HepG2 (cell line): ENCODE measurements around the gene CXCR5. TPM values are rescaled to one million over a fixed set of nuclear protein-coding genes. Genes with fewer than 3 reads are reported as not detected.

Experiments
- CHD2 ChIP-seq: IDR thresholded peaks from 2 replicates; pipeline ENCODE4 v1.6.1; 2011; ENCODE audit warnings: low read depth, low read length, improper control_type of control experiment
- HDAC1 ChIP-seq: sonication (generic); formaldehyde crosslinking; IDR thresholded peaks from 2 replicates; pipeline ENCODE4 v1.5.1; 2020; ENCODE audit warnings: mild to moderate bottlenecking, missing genetic modification reagents
- MEIS2 ChIP-seq: sonication (generic); formaldehyde crosslinking; IDR thresholded peaks from 2 replicates; pipeline ENCODE4 v1.9.0; 2021; ENCODE audit warnings: mild to moderate bottlenecking, missing genetic modification reagents
- PCBP1 ChIP-seq: fragments of 200-400 bp; formaldehyde crosslinking; IDR thresholded peaks from 2 replicates; pipeline ENCODE4 v1.6.1; 2017; ENCODE audit warnings: mild to moderate bottlenecking, low read depth, low read length, borderline replicate concordance
- PHB2 ChIP-seq: fragments of 450-650 bp; IDR thresholded peaks from 2 replicates; pipeline ENCODE4 v1.6.1; 2018; ENCODE audit not compliant: partially characterized antibody
- TEAD3 ChIP-seq: optimal IDR thresholded peaks from 2 replicates; pipeline ENCODE3; 2016; ENCODE audit warnings: borderline replicate concordance
- ZFP36 ChIP-seq: fragments of 150-350 bp; IDR thresholded peaks from 2 replicates; pipeline ENCODE4 v1.6.1; 2018; ENCODE audit warnings: borderline replicate concordance, low read length, low read depth; ENCODE audit not compliant: partially characterized antibody
- ZNF781 ChIP-seq: sonication (generic); formaldehyde crosslinking; IDR thresholded peaks from 2 replicates; pipeline ENCODE4 v1.5.1; 2020; ENCODE audit warnings: borderline replicate concordance, mild to moderate bottlenecking, missing genetic modification reagents; ENCODE audit errors: not compliant biosample characterization
- polyA plus RNA-seq, 8 experiments: library from polyadenylated mRNA; depleted of rRNA in 3 of 8; stranded (reverse) in 7 of 8; unstranded in 1 of 8; fragments of >200 nt; fragmentation: Illumina TruSeq in 4 of 8; extraction: Trizol in 4 of 8; gene quantifications; 2 replicates each; pipeline versions ENCODE4 v1.2.1 to v1.2.3, GENCODE V29; 2011 to 2016; ENCODE audit warnings: low read depth in 4 of 8, missing spikeins in 1 of 8, mixed read lengths in 1 of 8; ENCODE audit not compliant: insufficient read depth in 1 of 8
- total RNA-seq, 5 experiments: library from RNA; depleted of rRNA; stranded (reverse); fragments of >200 nt; fragmentation: Illumina TruSeq; extraction: Trizol; gene quantifications; 2 replicates each; pipeline ENCODE4 v1.2.3, GENCODE V29; 2016; ENCODE audit warnings: low read depth in 1 of 5
- TF ChIP-seq, protein P1 (sequence below): sonication (generic); formaldehyde crosslinking; conservative IDR thresholded peaks from 2 replicates; pipeline ENCODE4 v1.5.0; 2020; ENCODE audit warnings: missing genetic modification reagents
- TF ChIP-seq, protein P2 (sequence below): sonication (generic); formaldehyde crosslinking; IDR thresholded peaks from 2 replicates; pipeline ENCODE4 v1.4.0; 2020; ENCODE audit warnings: missing genetic modification reagents
- TF ChIP-seq, protein P3 (sequence below): sonication (generic); formaldehyde crosslinking; IDR thresholded peaks from 2 replicates; pipeline ENCODE4 v1.4.0; 2020; ENCODE audit warnings: missing genetic modification reagents
- TF ChIP-seq, protein P4 (sequence below): sonication (generic); formaldehyde crosslinking; IDR thresholded peaks from 2 replicates; pipeline ENCODE4 v1.5.0; 2020; ENCODE audit warnings: mild to moderate bottlenecking, missing genetic modification reagents

Gene CXCR5
- total and polyA plus RNA-seq, 2 of the 13 experiments (the other 11 are each of a cell fraction or from before 2014, with no cell fraction given) = not detected

DNA sequence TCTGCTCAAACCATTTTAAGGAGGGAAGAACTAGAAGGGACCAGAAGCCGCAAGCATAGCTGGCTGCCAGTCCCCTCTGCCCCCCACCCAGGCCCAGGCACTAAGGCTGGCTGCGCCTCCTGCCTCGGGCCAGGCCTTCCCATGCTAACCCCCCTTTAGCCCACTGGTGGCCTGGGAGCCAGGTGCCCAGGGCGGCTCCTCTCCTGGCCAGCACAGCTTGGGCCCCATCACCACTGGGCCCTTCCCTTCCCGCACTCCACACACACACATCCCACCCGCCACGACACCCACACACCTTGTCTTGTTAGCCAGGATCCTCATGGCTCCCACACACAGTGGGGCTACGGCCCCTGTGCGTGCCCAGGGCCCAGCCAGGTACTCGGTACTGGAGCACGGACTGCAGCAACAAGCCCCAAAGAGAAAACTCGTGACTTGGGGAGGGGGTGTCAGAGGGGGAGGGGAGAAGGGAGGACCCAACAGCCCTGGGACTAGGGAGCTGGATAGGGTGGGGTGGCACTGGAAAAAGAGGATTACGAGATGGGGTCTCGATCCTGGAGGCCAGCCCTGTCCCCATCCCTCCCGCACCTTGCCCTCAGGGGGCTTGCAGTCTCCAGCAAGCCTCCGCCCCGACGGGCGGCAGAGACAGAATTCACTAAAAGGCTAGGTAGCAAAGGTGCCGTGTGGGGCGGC is 26.1 kb downstream of the CXCR5 start (continued):
- TF ChIP-seq, protein P1, sequence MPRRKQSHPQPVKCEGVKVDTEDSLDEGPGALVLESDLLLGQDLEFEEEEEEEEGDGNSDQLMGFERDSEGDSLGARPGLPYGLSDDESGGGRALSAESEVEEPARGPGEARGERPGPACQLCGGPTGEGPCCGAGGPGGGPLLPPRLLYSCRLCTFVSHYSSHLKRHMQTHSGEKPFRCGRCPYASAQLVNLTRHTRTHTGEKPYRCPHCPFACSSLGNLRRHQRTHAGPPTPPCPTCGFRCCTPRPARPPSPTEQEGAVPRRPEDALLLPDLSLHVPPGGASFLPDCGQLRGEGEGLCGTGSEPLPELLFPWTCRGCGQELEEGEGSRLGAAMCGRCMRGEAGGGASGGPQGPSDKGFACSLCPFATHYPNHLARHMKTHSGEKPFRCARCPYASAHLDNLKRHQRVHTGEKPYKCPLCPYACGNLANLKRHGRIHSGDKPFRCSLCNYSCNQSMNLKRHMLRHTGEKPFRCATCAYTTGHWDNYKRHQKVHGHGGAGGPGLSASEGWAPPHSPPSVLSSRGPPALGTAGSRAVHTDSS = no peak
- TF ChIP-seq PHB2 = no peak
- TF ChIP-seq, protein P2, sequence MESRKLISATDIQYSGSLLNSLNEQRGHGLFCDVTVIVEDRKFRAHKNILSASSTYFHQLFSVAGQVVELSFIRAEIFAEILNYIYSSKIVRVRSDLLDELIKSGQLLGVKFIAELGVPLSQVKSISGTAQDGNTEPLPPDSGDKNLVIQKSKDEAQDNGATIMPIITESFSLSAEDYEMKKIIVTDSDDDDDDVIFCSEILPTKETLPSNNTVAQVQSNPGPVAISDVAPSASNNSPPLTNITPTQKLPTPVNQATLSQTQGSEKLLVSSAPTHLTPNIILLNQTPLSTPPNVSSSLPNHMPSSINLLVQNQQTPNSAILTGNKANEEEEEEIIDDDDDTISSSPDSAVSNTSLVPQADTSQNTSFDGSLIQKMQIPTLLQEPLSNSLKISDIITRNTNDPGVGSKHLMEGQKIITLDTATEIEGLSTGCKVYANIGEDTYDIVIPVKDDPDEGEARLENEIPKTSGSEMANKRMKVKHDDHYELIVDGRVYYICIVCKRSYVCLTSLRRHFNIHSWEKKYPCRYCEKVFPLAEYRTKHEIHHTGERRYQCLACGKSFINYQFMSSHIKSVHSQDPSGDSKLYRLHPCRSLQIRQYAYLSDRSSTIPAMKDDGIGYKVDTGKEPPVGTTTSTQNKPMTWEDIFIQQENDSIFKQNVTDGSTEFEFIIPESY = peak; percentile 60
- TF ChIP-seq, protein P3, sequence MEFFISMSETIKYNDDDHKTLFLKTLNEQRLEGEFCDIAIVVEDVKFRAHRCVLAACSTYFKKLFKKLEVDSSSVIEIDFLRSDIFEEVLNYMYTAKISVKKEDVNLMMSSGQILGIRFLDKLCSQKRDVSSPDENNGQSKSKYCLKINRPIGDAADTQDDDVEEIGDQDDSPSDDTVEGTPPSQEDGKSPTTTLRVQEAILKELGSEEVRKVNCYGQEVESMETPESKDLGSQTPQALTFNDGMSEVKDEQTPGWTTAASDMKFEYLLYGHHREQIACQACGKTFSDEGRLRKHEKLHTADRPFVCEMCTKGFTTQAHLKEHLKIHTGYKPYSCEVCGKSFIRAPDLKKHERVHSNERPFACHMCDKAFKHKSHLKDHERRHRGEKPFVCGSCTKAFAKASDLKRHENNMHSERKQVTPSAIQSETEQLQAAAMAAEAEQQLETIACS (CRISPR knock-in tag) = no peak
- no peak for TF ChIP-seq ZNF781 (CRISPR knock-in tag)
- no peak for TF ChIP-seq ZFP36
- TF ChIP-seq TEAD3 = peak; percentile 7
- TF ChIP-seq, protein P4, sequence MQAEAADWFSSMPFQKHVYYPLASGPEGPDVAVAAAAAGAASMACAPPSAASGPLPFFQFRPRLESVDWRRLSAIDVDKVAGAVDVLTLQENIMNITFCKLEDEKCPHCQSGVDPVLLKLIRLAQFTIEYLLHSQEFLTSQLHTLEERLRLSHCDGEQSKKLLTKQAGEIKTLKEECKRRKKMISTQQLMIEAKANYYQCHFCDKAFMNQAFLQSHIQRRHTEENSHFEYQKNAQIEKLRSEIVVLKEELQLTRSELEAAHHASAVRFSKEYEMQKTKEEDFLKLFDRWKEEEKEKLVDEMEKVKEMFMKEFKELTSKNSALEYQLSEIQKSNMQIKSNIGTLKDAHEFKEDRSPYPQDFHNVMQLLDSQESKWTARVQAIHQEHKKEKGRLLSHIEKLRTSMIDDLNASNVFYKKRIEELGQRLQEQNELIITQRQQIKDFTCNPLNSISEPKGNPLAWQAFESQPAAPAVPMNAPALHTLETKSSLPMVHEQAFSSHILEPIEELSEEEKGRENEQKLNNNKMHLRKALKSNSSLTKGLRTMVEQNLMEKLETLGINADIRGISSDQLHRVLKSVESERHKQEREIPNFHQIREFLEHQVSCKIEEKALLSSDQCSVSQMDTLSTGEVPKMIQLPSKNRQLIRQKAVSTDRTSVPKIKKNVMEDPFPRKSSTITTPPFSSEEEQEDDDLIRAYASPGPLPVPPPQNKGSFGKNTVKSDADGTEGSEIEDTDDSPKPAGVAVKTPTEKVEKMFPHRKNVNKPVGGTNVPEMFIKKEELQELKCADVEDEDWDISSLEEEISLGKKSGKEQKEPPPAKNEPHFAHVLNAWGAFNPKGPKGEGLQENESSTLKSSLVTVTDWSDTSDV (CRISPR knock-in tag) = no peak
- TF ChIP-seq HDAC1 = no peak
- 0 out of 2 replicates have a peak, but pooled peaks have one; percentile 28 for TF ChIP-seq PCBP1
- TF ChIP-seq MEIS2 (CRISPR knock-in tag) = no peak
- TF ChIP-seq CHD2 = no peak
